HG03575 (cell line): ENCODE measurements around the gene TOP1.

Experiments used
- ATAC-seq: cut with Tn5 transposase; IDR thresholded peaks from one replicate; pipeline ENCODE4 v1.9.1; 2021; ENCODE audit not compliant: unreplicated experiment, insufficient number of reproducible peaks, low FRiP score; ENCODE audit errors: extremely low read depth

Gene TOP1

GRCh38 chr20:41169791-41170351 is 141.2 kb downstream of the TOP1 start:
- no peak for ATAC-seq

GRCh38 chr20:41170386-41171105 is 141.9 kb downstream of the TOP1 start:
- no peak for ATAC-seq

- no peak for ATAC-seq
Observed at GRCh38 chr20:41171736-41172295, 143.2 kb downstream of the TOP1 start.

- ATAC-seq = no peak
Observed at GRCh38 chr20:41172296-41173140, 143.9 kb downstream of the TOP1 start.

GRCh38 chr20:41173161-41173721 is 144.6 kb downstream of the TOP1 start:
- no peak for ATAC-seq

- no peak for ATAC-seq
Observed at GRCh38 chr20:41173791-41174341, 145.2 kb downstream of the TOP1 start.
